GM21825 (cell line): ENCODE data around the gene KCTD20.
"Not testable (repeated sequence)": the region's sequence is repeated elsewhere in the genome, so short reads cannot be mapped to it uniquely, and the experiment has no call there.

ENCODE experiments used
- ATAC-seq: cut with Tn5 transposase; IDR thresholded peaks from one replicate; pipeline ENCODE4 v1.9.1; 2021; ENCODE audit warnings: mild to moderate bottlenecking, moderate library complexity; ENCODE audit not compliant: unreplicated experiment

KCTD20 gene

GRCh38 chr6:36442671-36443470 is at the start of gene KCTD20, which contains the start of gene PXT1:
Gene KCTD20 (plus strand): TSS chr6:36443000. CDS start chr6:36470098, 27,098 bp downstream.
Gene PXT1 (minus strand): TSS chr6:36442854. CDS start chr6:36426082, 16,772 bp downstream.
- peak; percentile 74 for ATAC-seq

GRCh38 chr6:36399970-36400369 is 42.8 kb upstream of the KCTD20 start:
- ATAC-seq: no peak

- no peak for ATAC-seq
These were observed 40.3 kb upstream of the KCTD20 start for GRCh38 chr6:36402481-36402880.

- no peak for ATAC-seq
These were observed 38.6 kb upstream of the KCTD20 start for GRCh38 chr6:36404164-36404563.

- not testable (repeated sequence) for ATAC-seq
These were observed 33.1 kb upstream of the KCTD20 start for GRCh38 chr6:36409718-36410117.

GRCh38 chr6:36413489-36414480 is 29.0 kb upstream of the KCTD20 start:
- no peak for ATAC-seq

GRCh38 chr6:36414481-36414880 is 28.3 kb upstream of the KCTD20 start:
- no peak for ATAC-seq

GRCh38 chr6:36418558-36418957 is 24.2 kb upstream of the KCTD20 start:
- no peak for ATAC-seq

- no peak for ATAC-seq
These were observed 23.5 kb upstream of the KCTD20 start for GRCh38 chr6:36419310-36419709.

- no peak for ATAC-seq
These were observed 20.1 kb upstream of the KCTD20 start for GRCh38 chr6:36422714-36423100.

- peak; percentile 92 for ATAC-seq
These were observed 19.5 kb upstream of the KCTD20 start for GRCh38 chr6:36423101-36423824.

- no peak for ATAC-seq
These were observed 16.2 kb upstream of the KCTD20 start for GRCh38 chr6:36426622-36427021.

GRCh38 chr6:36428911-36429310 is 13.9 kb upstream of the KCTD20 start:
- no peak for ATAC-seq

GRCh38 chr6:36430351-36430750 is 12.4 kb upstream of the KCTD20 start:
- no peak for ATAC-seq

- ATAC-seq: no peak
These were observed 11.6 kb upstream of the KCTD20 start for GRCh38 chr6:36431197-36431596.

- no peak for ATAC-seq
These were observed 10.6 kb upstream of the KCTD20 start for GRCh38 chr6:36432151-36432671.

GRCh38 chr6:36436466-36436865 is 6.3 kb upstream of the KCTD20 start:
- ATAC-seq: no peak

- ATAC-seq: peak; percentile 59
These were observed 1.4 kb upstream of the KCTD20 start for GRCh38 chr6:36441307-36441894.

- ATAC-seq: no peak
These were observed 613 bp upstream of the KCTD20 start for GRCh38 chr6:36442103-36442670.
